ENCODE results near the gene HBZ. TPM values are rescaled to one million over a fixed set of nuclear protein-coding genes. Genes with fewer than 3 reads are reported as not detected.
A peak's percentile ranks its signal among the peaks of the same experiment; 100 is the strongest.

Gene HBZ
- total and polyA plus RNA-seq, 2 of the 13 experiments (the other 11 are each of a cell fraction or from before 2014, with no cell fraction given), result 0.21 TPM; not detected in 1

GRCh38 chr16:133716-134115, 18.7 kb upstream of the HBZ start:
- Histone ChIP-seq H2AFZ (ENCODE audit: low read length) (no peak overlapping the region), H3K9me3 (ENCODE audit: low read length) (no peaks in the 10 kb centered on the region), H3K4me3 (replicated peaks in 1 of 3; ENCODE audit: insufficient read depth in 1 of 3, low read depth in 2 of 3, low read length in 3 of 3) (no peak overlapping the region), H4K20me1 (ENCODE audit: insufficient read depth, low read length) (no peaks in the 10 kb centered on the region), H3K4me1 (ENCODE audit: insufficient read depth, low read length) (peaks cover 13% of the 10 kb centered on the region), H3K79me2 (ENCODE audit: insufficient read depth, low read length) (peaks cover 23% of the 10 kb centered on the region), H3K4me2 (ENCODE audit: low read depth, low read length) (no peak overlapping the region), H3K36me3 (replicated peaks in 1 of 2; ENCODE audit: control insufficient read depth in 1 of 2, insufficient read depth in 2 of 2, low read length in 2 of 2) (peaks cover 0 to 14% of the 10 kb centered on the region in 2 experiments; a peak in 2 of 5 replicates), H3K27me3 (ENCODE audit: control insufficient read depth in 1 of 2, insufficient read depth in 2 of 2, low read length in 2 of 2) (no peaks in the 10 kb centered on the region), H3K27ac (ENCODE audit: extremely low read length, insufficient read depth, low read length) (no peak overlapping the region), H3K9ac (ENCODE audit: insufficient read depth, low read depth, low read length) (no peak overlapping the region)
- DNase-seq (ENCODE audit: low spot score) (no peak), FAIRE-seq (no peak), ATAC-seq (no peak)
- intact Hi-C loops (cut with micrococcal nuclease; ENCODE audit: unreplicated experiment), result no loop called here
- TF ChIP-seq FOXA3 (CRISPR knock-in tag; IDR thresholded peaks at IDR 0.05), result no peak
- TF ChIP-seq MEIS1 (CRISPR knock-in tag; IDR thresholded peaks at IDR 0.05; ENCODE audit: borderline replicate concordance), result no peak
- no peak for TF ChIP-seq ZNF253 (CRISPR knock-in tag; IDR thresholded peaks at IDR 0.05; ENCODE audit: borderline replicate concordance)
- TF ChIP-seq KLF13 (CRISPR knock-in tag; IDR thresholded peaks at IDR 0.05), result no peak
- TF ChIP-seq ZNF33B (CRISPR knock-in tag; IDR thresholded peaks at IDR 0.05), result no peak
- TF ChIP-seq NCOA5 (CRISPR knock-in tag; IDR thresholded peaks at IDR 0.05), result no peak
- WGBS (ENCODE audit: low lambda C conversion rate), result 92% methylated on average over 2 of the region's 2 CpGs
- in situ Hi-C loops (cut with HindIII; ENCODE audit: extremely low pct_ligation_motif_present, low pct_unique_long_range_greater_than_20kb), result no loop called here
- ChIA-PET CTCF (ENCODE audit: low intra/inter-chr PET ratio, low total read pairs) (no interaction called here), POLR2A (no interaction called here)
- no TSS peak for BruUV-seq (replicated peaks)

- H3K79me2 ChIP-seq (ENCODE audit: insufficient read depth, low read length), result peaks cover 19% of the 10 kb centered on the region
- peak overlapping the region; percentile 81 to 92 (median 84) for H3K4me3 ChIP-seq (replicated peaks in 1 of 3; ENCODE audit: insufficient read depth in 1 of 3, low read depth in 2 of 3, low read length in 3 of 3)
- peak overlapping the region; percentile 75 for H3K27ac ChIP-seq (ENCODE audit: extremely low read length, insufficient read depth, low read length)
- no peak overlapping the region for H2AFZ ChIP-seq (ENCODE audit: low read length)
- ATAC-seq, result peak; percentile 69
- ChIA-PET CTCF (ENCODE audit: low intra/inter-chr PET ratio, low total read pairs) (no interaction called here), POLR2A (interaction anchor here (1.8 kb wide), 1 partner anchor 85 kb away, joined by 6 read pairs; the partner anchor contains the start of genes POLR3K and SNRNP25)
- H4K20me1 ChIP-seq (ENCODE audit: insufficient read depth, low read length), result no peaks in the 10 kb centered on the region
- no TSS peak for BruUV-seq (replicated peaks)
- H3K36me3 ChIP-seq (replicated peaks in 1 of 2; ENCODE audit: control insufficient read depth in 1 of 2, insufficient read depth in 2 of 2, low read length in 2 of 2), result no peaks in the 10 kb centered on the region
- in situ Hi-C loops (cut with HindIII; ENCODE audit: extremely low pct_ligation_motif_present, low pct_unique_long_range_greater_than_20kb), result no loop called here
- H3K4me2 ChIP-seq (ENCODE audit: low read depth, low read length), result peak overlapping the region; percentile 73
- no peak for FAIRE-seq
- DNase-seq (ENCODE audit: low spot score), result no peak
- intact Hi-C loops (cut with micrococcal nuclease; ENCODE audit: unreplicated experiment), result no loop called here
- H3K4me1 ChIP-seq (ENCODE audit: insufficient read depth, low read length), result peaks cover 37% of the 10 kb centered on the region
- 3% methylated on average over 28 of the region's 30 CpGs for WGBS (ENCODE audit: low lambda C conversion rate)
- H3K9ac ChIP-seq (ENCODE audit: insufficient read depth, low read depth, low read length), result peak overlapping the region; percentile 81
- H3K9me3 ChIP-seq (ENCODE audit: low read length), result no peaks in the 10 kb centered on the region
- no peaks in the 10 kb centered on the region for H3K27me3 ChIP-seq (ENCODE audit: control insufficient read depth in 1 of 2, insufficient read depth in 2 of 2, low read length in 2 of 2)
- TF ChIP-seq MLX (CRISPR knock-in tag; IDR thresholded peaks at IDR 0.05) (no peak), SMC3 (IDR thresholded peaks at IDR 0.05; ENCODE audit: low read length) (no peak), TFDP2 (CRISPR knock-in tag; IDR thresholded peaks at IDR 0.05) (no peak), BATF2 (CRISPR knock-in tag; IDR thresholded peaks at IDR 0.05) (no peak), NR2F2 (IDR thresholded peaks at IDR 0.05; ENCODE audit: borderline replicate concordance, low read depth) (no peak), PBX2 (CRISPR knock-in tag; IDR thresholded peaks at IDR 0.05) (no peak), SIX1 (CRISPR knock-in tag; IDR thresholded peaks at IDR 0.05; ENCODE audit: borderline replicate concordance) (no peak), KAT7 (CRISPR knock-in tag; IDR thresholded peaks at IDR 0.05; ENCODE audit: borderline replicate concordance) (0 out of 2 replicates have a peak, but pooled peaks have one; percentile 4), CSRNP2 (CRISPR knock-in tag; conservative IDR thresholded peaks at IDR 0.05; ENCODE audit: low read depth) (no peak)
These were observed 14.4 kb upstream of the HBZ start for GRCh38 chr16:138049-138417.
